Mucosa of descending colon (tissue), 3 donors: ENCODE measurements around the gene TK1. TPM values are rescaled to one million over a fixed set of nuclear protein-coding genes. Genes with fewer than 3 reads are reported as not detected.

ENCODE experiments used
- ATAC-seq: fragments of 200-7000 bp; cut with Tn5 transposase; one replicate; pipeline ENCODE4 v1.9.1; 2020; ENCODE audit warnings: mild to moderate bottlenecking, moderate library complexity
- DNase-seq, 3 donors: peaks; one replicate each; pipeline ENCODE4 v3.0.0-alpha.2; 2020
- H3K36me3 ChIP-seq: fragments of 200-600 bp; one replicate; pipeline ENCODE4 v1.8.0; 2021; ENCODE audit warnings: low read depth, mild to moderate bottlenecking
- H3K4me1 ChIP-seq: fragments of 200-600 bp; one replicate; pipeline ENCODE4 v1.8.0; 2021; ENCODE audit warnings: low read depth, mild to moderate bottlenecking
- H3K4me3 ChIP-seq: fragments of 200-600 bp; one replicate; pipeline ENCODE4 v1.8.0; 2021; ENCODE audit warnings: mild to moderate bottlenecking
- H3K9me3 ChIP-seq: fragments of 200-600 bp; one replicate; pipeline ENCODE4 v1.8.0; 2021; ENCODE audit warnings: mild to moderate bottlenecking
- CTCF ChIP-seq: fragments of 200-600 bp; IDR thresholded peaks from one replicate; pipeline ENCODE4 v1.8.0; 2022; ENCODE audit warnings: antibody characterized with exemption, mild to moderate bottlenecking
- intact Hi-C, 2 donors: fragments of 100-400 bp; cut with DNase I in 1 of 2; cut with micrococcal nuclease in 1 of 2; formaldehyde crosslinking; loops; one replicate each; pipeline versions ENCODE4 v1.11.0 to v1.11.1; 2022; cut with DNase I, micrococcal nuclease
- total RNA-seq, 3 donors: library from RNA; stranded (reverse); fragmentation: NEBNext Ultra II Directional in 2 of 3; extraction: Animal tissue kit (Norgen Biotek cat#: 25700) in 2 of 3; gene quantifications; one replicate each; pipeline versions ENCODE4 v1.2.1 to v1.2.4, GENCODE V29; 2021 to 2023
- donor health status: DM: no; HTN: no; CAD: no; lungs with moderate emphysema.
- donor health status: DM: no; HTN: no; CAD: no.
- donor health status: DM: no; HTN: yes; CAD: no.

TK1 gene
- total RNA-seq, 3 donors from 2014 or later, result 8.9 to 46.5 (median 10.2) TPM

- TF ChIP-seq CTCF, result no peak
- H3K9me3 ChIP-seq, result no peaks in the 10 kb centered on the region
- peaks cover 26% of the 10 kb centered on the region for H3K4me1 ChIP-seq
- intact Hi-C loops, result no loop called here
- DNase-seq (no peak), ATAC-seq (no peak)
- H3K36me3 ChIP-seq, result no peaks in the 10 kb centered on the region
- H3K4me3 ChIP-seq, result no peak overlapping the region
Measured at GRCh38 chr17:78180508-78180907, 6.3 kb downstream of the TK1 start.

GRCh38 chr17:78180083-78180482, 6.8 kb downstream of the TK1 start:
- ATAC-seq, result no peak
- no peaks in the 10 kb centered on the region for H3K36me3 ChIP-seq
- intact Hi-C loops, result no loop called here
- no peak overlapping the region for H3K4me3 ChIP-seq
- no peak for TF ChIP-seq CTCF
- no peaks in the 10 kb centered on the region for H3K9me3 ChIP-seq
- DNase-seq, result peak in 1 of 3 donors; percentile 46
- H3K4me1 ChIP-seq, result peaks cover 30% of the 10 kb centered on the region

- TF ChIP-seq CTCF, result no peak
- intact Hi-C loops, result no loop called here
- Histone ChIP-seq H3K4me1 (peaks cover 37% of the 10 kb centered on the region), H3K9me3 (no peaks in the 10 kb centered on the region), H3K4me3 (no peak overlapping the region), H3K36me3 (no peaks in the 10 kb centered on the region)
- no peak for ATAC-seq
- no peak for DNase-seq
Measured at GRCh38 chr17:78179372-78179771, 7.5 kb downstream of the TK1 start.

- peak; percentile 48 for ATAC-seq
- DNase-seq, result peak; percentile 87 to 90 (median 90)
- H3K36me3 ChIP-seq, result no peaks in the 10 kb centered on the region
- H3K9me3 ChIP-seq, result no peaks in the 10 kb centered on the region
- intact Hi-C loops, result no loop called here
- peak; percentile 96 for TF ChIP-seq CTCF
- H3K4me1 ChIP-seq, result peaks cover 65% of the 10 kb centered on the region
- no peak overlapping the region for H3K4me3 ChIP-seq
Measured at GRCh38 chr17:78176548-78177025, 10.3 kb downstream of the TK1 start.

GRCh38 chr17:78175643-78175981, 11.2 kb downstream of the TK1 start:
- TF ChIP-seq CTCF, result no peak
- Histone ChIP-seq H3K36me3 (no peaks in the 10 kb centered on the region), H3K4me1 (peaks cover 74% of the 10 kb centered on the region), H3K4me3 (no peak overlapping the region), H3K9me3 (no peaks in the 10 kb centered on the region)
- DNase-seq, result no peak
- intact Hi-C loops, result no loop called here
- ATAC-seq, result no peak
